HG03103 (cell line): ENCODE results near the gene INPP5E.
"Not testable (repeated sequence)": the region's sequence is repeated elsewhere in the genome, so short reads cannot be mapped to it uniquely, and the experiment has no call there.

Source experiments
- ATAC-seq: cut with Tn5 transposase; IDR thresholded peaks from one replicate; pipeline ENCODE4 v1.9.1; 2021; ENCODE audit warnings: low read depth; ENCODE audit not compliant: unreplicated experiment

INPP5E gene

GRCh38 chr9:136430588-136431234 lies 8.9 kb downstream of the INPP5E start:
- ATAC-seq: no peak

GRCh38 chr9:136429683-136430491 lies 9.8 kb downstream of the INPP5E start:
- no peak for ATAC-seq

GRCh38 chr9:136429075-136429628 lies 10.5 kb downstream of the INPP5E start:
- no peak for ATAC-seq

GRCh38 chr9:136426787-136427186 lies 12.9 kb downstream of the INPP5E start:
- ATAC-seq: no peak

- not testable (repeated sequence) for ATAC-seq
These were observed 14.3 kb downstream of the INPP5E start for GRCh38 chr9:136425367-136425766.

GRCh38 chr9:136424750-136425362 lies 14.8 kb downstream of the INPP5E start:
- no peak for ATAC-seq

- no peak for ATAC-seq
These were observed 16.1 kb downstream of the INPP5E start for GRCh38 chr9:136423432-136424146.

GRCh38 chr9:136422876-136423275 lies 16.8 kb downstream of the INPP5E start:
- no peak for ATAC-seq

GRCh38 chr9:136421791-136422190 lies 17.9 kb downstream of the INPP5E start:
- no peak for ATAC-seq

- no peak for ATAC-seq
These were observed 20.6 kb downstream of the INPP5E start for GRCh38 chr9:136419092-136419420.

GRCh38 chr9:136418182-136419091 lies 21.2 kb downstream of the INPP5E start:
- no peak for ATAC-seq

- no peak for ATAC-seq
These were observed 22.7 kb downstream of the INPP5E start for GRCh38 chr9:136416914-136417313.

GRCh38 chr9:136416427-136416826 lies 23.2 kb downstream of the INPP5E start:
- ATAC-seq: no peak

GRCh38 chr9:136412962-136413361 lies 26.7 kb downstream of the INPP5E start:
- ATAC-seq: no peak

- no peak for ATAC-seq
These were observed 28.3 kb downstream of the INPP5E start for GRCh38 chr9:136411378-136411777.

GRCh38 chr9:136410500-136411287 lies 29.0 kb downstream of the INPP5E start, which contains the start of the genes ENTR1 and PMPCA:
Gene ENTR1, minus strand, starts transcription at chr9:136410614. Its CDS starts 217 bp downstream, at chr9:136410397.
Gene PMPCA, plus strand, starts transcription at chr9:136410658. Its CDS starts 11 bp downstream, at chr9:136410669.
- ATAC-seq: peak; percentile 79

GRCh38 chr9:136409557-136410455 lies 29.8 kb downstream of the INPP5E start:
- no peak for ATAC-seq

- no peak for ATAC-seq
These were observed 31.7 kb downstream of the INPP5E start for GRCh38 chr9:136407911-136408310.
